Measurements from ENCODE around the gene GALNT11.

The GALNT11 gene

GRCh38 chr7:152115021-152115718 lies 89.7 kb downstream of the GALNT11 start:
- in situ Hi-C loops (cut with MboI; ENCODE audit: low sequenced_read_pairs) = no loop called here

GRCh38 chr7:152117356-152117755 lies 91.9 kb downstream of the GALNT11 start:
- in situ Hi-C loops (cut with MboI; ENCODE audit: low sequenced_read_pairs) = no loop called here

- in situ Hi-C loops (cut with MboI; ENCODE audit: low sequenced_read_pairs) = no loop called here
Observed at GRCh38 chr7:152120210-152120609, 94.7 kb downstream of the GALNT11 start.

GRCh38 chr7:152120776-152121175 lies 95.3 kb downstream of the GALNT11 start:
- in situ Hi-C loops (cut with MboI; ENCODE audit: low sequenced_read_pairs) = no loop called here

- in situ Hi-C loops (cut with MboI; ENCODE audit: low sequenced_read_pairs) = no loop called here
Observed at GRCh38 chr7:152121432-152121831, 96.0 kb downstream of the GALNT11 start.

DNA sequence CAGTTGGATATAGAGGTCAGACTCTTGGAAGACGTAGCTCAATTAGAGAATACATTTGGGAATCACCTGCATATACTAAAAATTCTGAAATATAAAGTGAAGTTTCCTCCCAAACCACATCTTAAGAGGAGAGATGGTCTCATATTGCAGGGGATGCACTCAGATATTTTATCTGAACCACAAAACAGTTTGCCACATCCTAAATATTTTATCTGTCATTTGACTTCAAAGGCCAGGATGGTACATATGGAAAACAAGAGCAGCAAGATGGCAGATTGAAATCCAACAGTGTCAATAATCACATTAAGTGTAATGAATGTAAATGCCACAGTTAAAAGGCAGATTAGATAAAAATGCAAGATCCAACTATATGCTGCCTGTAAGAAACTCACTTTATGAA lies 97.1 kb downstream of the GALNT11 start:
- in situ Hi-C loops (cut with MboI; ENCODE audit: low sequenced_read_pairs) = no loop called here

- in situ Hi-C loops (cut with MboI; ENCODE audit: low sequenced_read_pairs) = no loop called here
Observed at GRCh38 chr7:152126741-152127140, 101.3 kb downstream of the GALNT11 start.

- in situ Hi-C loops (cut with MboI; ENCODE audit: low sequenced_read_pairs) = no loop called here
Observed at GRCh38 chr7:152127229-152127628, 101.8 kb downstream of the GALNT11 start.

GRCh38 chr7:152128252-152128651 lies 102.8 kb downstream of the GALNT11 start:
- in situ Hi-C loops (cut with MboI; ENCODE audit: low sequenced_read_pairs) = no loop called here

DNA sequence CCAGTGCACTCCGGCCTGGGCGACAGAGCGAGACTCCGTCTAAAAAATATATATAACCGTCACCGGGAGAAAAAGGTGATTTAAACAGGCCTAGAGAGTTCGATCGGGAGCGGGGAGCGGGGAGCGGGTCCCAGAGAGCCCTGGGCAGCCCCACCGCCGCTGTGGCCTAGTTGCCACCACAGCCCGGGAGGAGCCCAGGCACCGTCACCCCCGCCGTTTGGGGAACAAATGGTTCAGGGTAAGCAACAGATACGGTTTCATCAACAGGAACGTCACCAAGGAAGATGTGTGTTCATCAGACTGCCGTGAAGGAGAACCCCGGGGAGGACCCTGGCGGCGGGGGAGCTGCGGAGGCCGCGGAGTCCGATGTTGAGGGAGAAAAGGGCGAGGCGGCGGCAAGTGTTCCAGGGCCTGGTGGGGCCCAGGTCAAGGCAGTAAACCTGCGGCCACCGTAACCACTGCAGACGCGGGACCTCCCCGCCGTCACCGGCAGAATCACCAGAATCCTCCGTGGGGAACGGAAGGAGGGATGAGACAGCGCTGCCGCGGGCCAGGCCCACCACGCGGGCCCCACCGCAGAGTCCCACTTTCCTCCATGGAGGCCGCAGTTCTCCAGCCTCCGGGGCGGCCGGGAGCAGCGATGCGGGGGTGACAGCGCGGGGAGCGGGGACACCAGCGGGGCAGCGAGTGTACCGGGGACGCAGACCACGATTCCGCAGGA lies 103.4 kb downstream of the GALNT11 start:
- in situ Hi-C loops (cut with MboI; ENCODE audit: low sequenced_read_pairs) = no loop called here

DNA sequence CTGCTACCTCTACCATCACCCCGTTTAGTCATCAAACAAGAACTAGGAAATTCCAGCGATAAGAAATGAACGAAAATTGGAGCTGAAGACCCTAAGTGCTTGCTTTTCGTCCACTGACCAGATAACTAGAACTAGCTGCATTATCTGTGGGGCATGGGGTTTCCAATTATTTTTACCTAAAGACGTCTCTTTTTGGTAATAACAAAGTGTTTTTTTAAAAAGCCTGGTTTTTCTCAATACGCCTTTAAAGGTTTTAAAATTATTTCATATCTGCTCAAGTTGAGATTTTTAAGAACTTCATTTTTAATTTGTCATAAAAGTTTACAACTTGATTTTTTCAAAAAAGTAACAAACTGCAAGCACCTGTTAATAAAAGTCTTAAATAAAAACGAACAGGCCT lies 104.2 kb downstream of the GALNT11 start:
- in situ Hi-C loops (cut with MboI; ENCODE audit: low sequenced_read_pairs) = no loop called here

GRCh38 chr7:152130658-152131590 lies 105.5 kb downstream of the GALNT11 start:
- in situ Hi-C loops (cut with MboI; ENCODE audit: low sequenced_read_pairs) = no loop called here

GRCh38 chr7:152131981-152132494 lies 106.6 kb downstream of the GALNT11 start:
- in situ Hi-C loops (cut with MboI; ENCODE audit: low sequenced_read_pairs) = no loop called here

DNA sequence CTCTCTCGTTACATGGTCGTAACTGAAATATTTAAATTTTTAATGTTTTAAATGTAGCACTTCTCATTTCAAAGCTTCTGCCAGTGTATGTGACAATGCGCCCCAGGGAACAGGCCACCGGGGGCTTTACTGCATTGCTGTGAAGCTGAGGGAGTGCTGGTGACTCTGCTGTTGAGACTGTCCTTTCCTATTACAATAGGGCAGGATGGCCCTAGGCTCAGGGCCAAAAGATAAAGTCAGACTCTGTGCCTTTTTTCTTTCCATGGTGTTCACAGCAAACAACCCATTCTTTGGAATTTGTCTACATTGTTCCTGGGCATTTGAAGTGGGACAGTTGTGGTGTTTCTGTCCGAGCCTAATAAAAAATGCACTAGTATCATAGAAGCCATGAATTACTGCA lies 107.3 kb downstream of the GALNT11 start:
- in situ Hi-C loops (cut with MboI; ENCODE audit: low sequenced_read_pairs) = no loop called here

- in situ Hi-C loops (cut with MboI; ENCODE audit: low sequenced_read_pairs) = no loop called here
Observed at GRCh38 chr7:152133804-152134203, 108.3 kb downstream of the GALNT11 start.

DNA sequence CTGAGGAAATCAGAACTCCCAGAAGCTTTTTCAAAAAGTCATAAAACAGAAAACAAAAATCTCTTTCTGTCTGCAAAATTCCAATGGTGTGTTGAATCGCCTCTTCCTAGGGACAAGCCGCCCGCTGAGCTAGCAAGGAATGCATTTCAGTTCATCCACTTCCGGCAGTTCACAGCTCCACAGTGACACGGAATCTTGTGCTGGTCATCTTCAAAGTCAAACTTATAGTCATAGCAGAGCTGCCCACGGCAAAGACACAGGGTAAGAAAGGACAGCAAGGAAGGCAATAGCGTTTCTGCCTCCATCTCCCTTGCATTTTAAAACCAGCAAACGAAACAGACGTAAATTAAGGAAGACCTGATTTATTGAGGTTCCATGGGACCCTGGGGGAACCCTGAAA lies 111.2 kb downstream of the GALNT11 start:
- in situ Hi-C loops (cut with MboI; ENCODE audit: low sequenced_read_pairs) = no loop called here

DNA sequence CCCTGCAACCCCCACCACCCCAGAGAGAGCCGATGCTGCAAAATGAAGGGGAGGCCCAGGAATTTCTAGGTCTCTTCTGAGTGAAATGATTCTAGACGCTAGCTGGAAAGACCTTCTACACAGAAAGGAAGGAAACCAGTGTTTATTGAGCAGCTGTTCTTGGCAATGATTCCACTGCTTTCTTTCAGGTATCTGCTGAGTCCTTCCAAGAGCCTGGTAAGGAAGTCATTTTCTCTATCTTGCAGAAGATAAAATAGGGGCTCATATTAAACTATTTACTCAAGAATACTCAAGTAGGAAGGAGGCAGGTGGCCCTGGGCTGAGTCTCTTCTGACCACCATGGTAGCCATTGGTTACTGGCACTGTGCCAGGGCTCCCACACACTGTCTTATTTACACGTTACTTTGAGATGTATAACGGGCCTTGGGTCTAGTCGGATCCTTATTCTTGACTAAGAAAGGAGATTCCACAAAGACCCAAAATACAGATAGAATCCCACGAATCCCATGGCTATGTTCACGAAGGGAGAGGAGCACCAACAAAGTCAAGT lies 112.1 kb downstream of the GALNT11 start:
- in situ Hi-C loops (cut with MboI; ENCODE audit: low sequenced_read_pairs) = no loop called here

DNA sequence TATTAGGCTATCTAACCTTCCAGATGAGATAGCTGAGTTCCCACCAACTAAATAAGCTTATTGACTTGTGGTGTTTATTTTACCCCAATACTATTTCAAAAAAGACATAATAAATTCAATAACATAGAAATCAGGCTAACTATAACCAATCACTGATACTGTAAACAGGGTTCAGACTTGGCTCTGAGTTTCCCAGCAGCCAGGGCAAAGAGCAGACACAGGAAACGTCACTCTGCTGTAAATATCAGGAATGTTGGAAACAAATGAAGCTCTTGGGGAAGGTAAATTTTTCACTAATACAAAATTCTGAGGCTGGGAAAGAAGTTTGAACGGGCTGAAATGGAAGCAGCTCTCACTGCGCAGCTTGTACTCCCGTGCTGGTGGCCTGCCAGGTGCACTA lies 114.6 kb downstream of the GALNT11 start:
- in situ Hi-C loops (cut with MboI; ENCODE audit: low sequenced_read_pairs) = no loop called here

GRCh38 chr7:152140560-152140959 lies 115.1 kb downstream of the GALNT11 start:
- in situ Hi-C loops (cut with MboI; ENCODE audit: low sequenced_read_pairs) = no loop called here

- in situ Hi-C loops (cut with MboI; ENCODE audit: low sequenced_read_pairs) = no loop called here
Observed at GRCh38 chr7:152142976-152143595, 117.6 kb downstream of the GALNT11 start.

Measured in HL-60/S4 treated with phorbol 12-myristate 13-acetate at 8.2 ng/mL for 4 days and 3 days (cell line).